G401 (cell line): ENCODE measurements around the gene PTPN20. TPM values are rescaled to one million over a fixed set of nuclear protein-coding genes. Genes with fewer than 3 reads are reported as not detected.

Experiments
- DNase-seq: peaks from one replicate; pipeline ENCODE4 v3.0.0-alpha.2; 2015; ENCODE audit warnings: low spot score
- in situ Hi-C: cut with HindIII; loops from 2 replicates; pipeline ENCODE4 v1.10.0; 2016; ENCODE audit warnings: low sequenced_read_pairs, mixed read lengths
- total RNA-seq: library from RNA; depleted of rRNA; stranded (reverse); fragments of >200 nt; shearing (Covaris generic); gene quantifications from 2 replicates; pipeline ENCODE4 v1.2.3, GENCODE V29; 2014

Gene PTPN20
- total RNA-seq, 1 experiment from 2014 or later, result not detected

DNA sequence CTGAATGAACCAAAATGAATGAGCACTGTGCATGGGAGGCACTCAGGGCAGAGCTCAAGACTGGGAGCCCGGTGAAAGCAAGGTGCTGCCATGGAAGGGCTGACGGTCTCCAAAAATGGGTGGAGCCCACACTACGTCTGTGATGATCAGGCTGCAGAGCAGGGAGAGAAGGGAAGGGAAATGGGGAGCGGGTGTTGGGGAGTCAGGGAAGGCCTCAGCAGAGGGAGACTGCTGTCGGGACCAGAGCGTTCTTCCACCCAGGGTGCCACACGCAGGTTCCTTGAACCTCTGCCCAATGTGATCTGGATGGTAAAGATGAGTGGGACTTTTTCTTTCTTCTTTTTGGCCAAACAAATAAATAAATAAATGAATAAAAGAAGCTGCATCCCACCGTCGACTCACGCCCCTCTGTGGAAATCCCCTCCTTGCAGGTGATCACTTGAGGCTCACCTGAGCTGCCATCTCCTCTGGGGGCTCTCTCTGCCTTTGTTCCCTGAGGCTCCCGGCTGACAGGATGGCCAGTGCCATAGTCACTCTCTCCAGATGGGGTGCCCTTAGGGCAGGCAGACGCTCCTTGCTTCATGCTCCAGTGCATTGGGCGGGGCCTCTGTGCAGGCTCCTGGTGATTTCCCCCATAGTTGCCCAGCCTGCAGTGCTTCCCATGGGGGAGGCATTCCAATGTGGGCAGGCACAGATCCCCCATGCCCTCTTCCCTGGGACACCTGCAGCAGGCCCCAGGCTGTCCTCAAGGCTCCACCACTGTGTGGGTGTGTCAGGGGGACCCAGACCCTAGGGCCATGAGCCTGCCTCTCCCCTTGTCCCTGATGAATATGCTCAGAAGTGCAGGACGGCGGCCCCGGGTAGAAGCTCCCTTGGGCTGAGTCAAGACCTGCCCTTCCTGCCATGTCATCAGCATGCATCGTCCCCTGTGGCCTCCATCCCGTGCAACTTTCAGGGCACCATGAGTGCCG is 131.8 kb downstream of the PTPN20 start:
- in situ Hi-C loops, result no loop called here
- DNase-seq, result no peak

DNA sequence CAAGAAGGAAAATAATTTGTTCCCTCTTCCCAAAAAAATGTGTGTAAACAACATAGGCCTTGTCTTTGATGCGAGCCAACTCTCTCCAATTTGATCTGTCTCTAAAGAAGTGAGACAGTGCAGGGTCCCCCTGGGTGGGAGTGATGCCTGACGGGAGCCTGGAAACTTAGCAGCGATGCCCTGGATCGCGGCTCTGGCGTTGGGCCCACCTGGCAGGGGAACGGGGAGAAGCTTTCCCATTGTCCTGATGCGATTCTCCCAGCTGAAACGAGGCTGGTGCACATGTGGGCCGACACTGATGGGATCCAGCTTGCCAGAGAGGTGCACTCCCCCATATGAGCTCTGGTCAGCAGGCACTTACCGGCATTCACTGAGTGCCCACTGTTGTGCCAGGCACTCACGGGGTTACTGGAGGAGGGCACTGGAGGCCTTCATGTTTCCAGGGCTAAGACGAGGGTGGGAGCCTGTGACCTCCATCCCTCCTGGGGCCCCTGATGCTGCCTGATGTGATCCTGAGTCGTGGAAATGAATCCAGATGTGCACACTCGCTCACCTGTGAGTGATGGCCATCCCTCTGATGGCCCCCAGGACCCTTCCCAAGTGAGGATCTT is 132.8 kb downstream of the PTPN20 start:
- DNase-seq, result no peak
- in situ Hi-C loops, result no loop called here

DNA sequence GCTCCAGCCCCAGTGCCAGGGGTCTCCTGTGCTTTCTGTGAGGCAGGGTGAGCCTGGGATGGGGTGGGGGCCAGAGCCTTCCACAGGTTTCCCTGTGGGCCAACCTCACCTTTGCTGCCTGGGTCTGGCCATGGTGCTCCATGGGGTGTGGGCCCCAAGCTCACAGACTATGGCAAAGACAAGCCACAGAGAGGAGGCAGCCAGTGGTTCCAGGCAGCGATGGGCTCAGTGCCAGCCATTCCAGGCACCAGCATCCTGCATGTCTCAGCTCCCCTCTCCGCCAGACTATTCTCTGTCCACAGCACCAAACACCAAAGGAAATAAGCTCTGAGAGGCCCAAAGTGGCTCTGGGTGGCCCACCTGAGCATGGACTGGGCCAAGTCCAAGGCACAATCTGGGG is 133.5 kb downstream of the PTPN20 start:
- in situ Hi-C loops, result no loop called here
- DNase-seq, result no peak

DNA sequence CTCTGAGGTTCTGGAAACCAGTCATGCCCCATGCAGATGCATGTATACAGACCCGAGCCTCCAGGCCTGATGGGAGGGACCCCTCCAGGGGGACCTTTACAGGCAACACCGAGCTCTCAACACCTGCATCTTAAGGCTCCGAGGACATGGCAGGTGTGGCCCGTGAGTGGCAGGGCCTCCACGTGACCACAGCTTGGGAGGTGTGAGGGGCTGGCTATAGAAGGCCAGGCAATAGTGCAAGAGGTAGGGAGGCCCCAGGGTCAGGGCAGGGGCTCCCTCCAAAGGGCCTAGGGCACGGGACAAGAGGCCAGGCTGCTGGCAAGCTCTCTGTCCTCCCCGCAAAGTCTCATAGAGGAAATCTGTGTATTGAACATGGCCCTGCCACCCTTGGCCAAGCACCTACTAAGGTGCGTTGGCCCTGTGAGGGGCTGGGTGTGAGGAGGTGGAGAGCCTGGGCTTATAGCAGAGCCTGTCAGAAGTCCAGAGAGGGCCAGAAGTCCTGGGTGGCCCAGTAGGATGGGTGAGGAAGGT is 134.2 kb downstream of the PTPN20 start:
- in situ Hi-C loops, result no loop called here

DNA sequence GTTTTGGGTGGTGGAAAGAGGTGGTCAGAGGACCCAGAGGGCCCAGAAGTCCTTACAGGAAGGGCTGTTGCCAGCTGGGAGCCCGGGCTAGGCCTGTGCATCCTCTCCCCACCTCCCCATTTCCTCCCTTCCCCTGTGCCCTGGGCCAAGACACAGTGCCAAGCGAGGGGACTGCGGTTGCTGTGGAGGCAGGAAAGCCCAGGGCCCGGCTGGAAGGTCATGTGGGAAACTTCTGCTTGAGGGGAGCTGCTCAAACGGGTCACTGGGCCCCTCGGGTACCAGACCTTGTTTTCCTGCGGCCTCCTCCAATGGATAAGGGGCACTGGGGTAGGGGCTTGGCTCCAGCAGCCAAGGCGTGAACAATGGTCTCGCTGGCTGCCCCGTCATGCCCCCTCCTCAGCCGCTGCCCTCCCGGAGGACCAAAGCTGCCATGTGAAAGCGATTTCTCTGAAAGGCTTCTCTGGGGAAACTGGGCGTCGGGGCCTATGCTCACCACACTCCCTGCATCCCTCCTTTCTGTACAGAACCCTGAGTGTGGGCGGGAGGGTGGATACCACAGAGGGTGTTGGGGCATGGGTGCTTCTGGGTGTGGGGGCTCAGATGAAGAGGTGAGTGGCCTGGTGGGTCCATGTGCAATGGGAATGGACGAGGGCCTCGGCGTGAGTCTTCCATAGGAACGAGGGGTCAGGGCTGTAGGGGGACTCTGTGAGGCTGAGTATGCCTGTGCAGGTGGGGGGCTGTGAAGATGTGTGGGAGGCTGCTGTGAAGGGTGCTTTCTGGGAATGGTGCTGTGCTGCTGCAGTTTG is 135.3 kb downstream of the PTPN20 start:
- DNase-seq, result no peak
- in situ Hi-C loops, result no loop called here

More for the DNA sequence above, 134.2 kb downstream of the PTPN20 start:
- DNase-seq, result no peak

DNA sequence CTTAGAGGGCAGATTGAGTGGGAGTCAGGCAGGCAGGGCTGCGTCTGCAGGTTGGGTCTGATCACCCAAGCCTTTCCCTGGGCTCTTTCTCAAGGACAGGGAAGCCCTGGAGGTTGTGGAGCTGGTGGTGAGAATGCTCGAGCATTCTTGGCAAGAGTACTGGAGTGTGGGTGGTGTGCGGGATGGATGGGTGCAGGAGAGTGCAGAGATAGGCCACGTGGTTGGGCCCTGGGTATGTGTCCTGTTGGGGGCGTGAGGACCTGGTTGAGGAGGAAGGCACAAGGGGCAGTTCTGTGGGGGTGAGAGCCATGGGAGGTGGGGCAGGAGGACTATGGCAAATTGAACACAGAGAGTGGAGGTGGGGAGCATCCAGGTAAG is 135.9 kb downstream of the PTPN20 start:
- no peak for DNase-seq
- in situ Hi-C loops, result no loop called here

DNA sequence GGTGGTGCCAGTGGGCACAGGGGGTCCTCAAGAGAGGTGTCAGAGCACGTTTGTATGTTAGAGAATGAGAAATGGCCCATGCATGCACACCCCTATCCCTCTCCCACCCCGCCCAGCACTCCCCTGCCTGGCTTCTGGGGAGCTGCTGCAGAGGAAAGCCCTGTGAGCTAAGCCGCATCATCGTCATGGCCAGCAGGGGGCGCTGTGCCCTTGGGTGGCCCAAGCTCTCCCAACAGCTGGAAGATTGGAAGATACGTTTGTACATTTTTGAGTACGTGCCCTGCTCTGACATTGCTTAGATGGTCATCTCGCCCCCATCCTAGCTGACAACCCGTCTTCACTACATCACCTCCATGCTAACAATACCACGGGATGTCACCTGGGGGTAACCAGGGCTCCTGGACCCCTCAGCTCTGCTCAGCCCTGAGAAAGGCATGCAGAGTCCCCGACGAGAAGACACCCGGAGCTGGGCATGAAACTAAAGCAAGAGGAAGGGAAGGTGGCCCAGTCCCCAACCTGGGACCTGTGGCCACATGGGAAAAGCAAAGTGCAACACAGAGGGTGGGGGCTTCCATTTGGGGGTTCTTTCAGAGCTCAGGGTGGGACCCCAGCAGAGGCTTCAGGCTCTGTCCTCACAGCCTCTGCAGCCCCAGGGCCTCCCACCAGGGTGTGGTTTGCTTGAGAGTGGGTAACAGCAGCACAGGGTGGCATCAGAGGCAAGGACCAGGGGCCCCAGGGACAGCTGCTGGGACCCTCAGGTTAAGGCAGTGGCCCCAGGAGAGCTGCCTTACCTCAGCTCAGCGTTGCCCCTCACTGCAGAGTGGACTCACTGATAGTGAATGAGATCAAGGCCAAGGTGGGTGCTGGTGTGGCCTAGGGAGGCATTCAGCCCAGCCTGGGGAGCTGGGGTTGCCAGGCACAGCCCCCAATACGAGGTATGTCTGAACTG is 136.6 kb downstream of the PTPN20 start:
- in situ Hi-C loops, result no loop called here
- DNase-seq, result peak; percentile 5

DNA sequence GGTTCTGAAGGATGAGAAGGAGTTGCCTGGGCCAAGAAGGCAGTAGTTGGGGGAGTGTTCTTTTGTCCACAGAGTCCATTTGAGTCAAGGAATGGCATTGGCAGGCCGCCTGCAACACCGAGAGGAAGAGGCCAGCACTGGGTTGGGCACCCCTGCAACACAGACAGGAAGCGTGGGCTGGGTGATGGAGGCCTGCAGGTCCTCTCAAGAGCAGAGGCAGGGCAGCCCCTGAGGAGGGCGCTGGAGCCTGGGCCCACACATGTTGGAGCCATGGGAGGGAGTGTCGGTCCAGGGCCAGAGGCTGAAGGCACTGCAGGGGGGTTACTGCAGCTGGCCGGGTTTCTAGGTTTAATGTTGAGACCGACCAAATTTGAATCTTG is 137.3 kb downstream of the PTPN20 start:
- DNase-seq, result no peak
- in situ Hi-C loops, result no loop called here

DNA sequence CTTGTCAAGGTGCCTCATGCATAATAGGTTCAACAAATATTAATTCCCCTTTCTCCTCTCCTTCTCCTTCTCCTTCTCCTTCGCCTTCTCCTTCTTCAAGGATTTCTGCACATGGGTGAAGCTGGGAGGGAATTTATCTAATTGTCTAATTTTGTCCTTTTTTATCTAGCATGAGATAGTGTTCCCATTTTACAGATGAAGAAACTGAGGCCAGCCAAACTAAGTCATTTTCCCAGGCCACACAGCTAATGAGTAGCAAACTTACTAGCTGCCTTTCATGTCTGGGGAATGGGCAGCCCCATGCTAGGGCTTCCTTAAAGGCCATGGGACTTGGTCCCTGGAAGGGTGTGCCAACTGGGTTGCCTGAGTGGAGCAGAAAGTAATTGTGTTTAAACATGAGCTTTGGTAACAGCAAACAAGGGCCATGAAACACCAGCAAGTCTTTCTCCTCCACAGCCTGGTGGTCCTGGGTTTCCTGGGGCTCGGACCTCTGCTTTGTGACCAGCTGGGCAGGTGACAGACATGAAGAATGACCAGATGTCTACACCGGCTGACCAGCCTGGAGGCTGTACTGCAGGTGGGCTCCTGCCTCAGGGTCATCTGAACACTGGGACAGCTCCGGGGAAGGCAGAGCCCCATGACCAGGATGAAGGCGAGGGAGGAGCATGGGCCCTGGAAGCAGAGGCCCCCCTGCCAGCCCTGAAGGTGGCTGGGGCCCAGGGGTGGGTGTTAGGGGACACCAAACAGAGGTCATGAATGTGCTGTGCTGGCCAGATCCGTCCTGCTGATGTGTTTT is 138.0 kb downstream of the PTPN20 start:
- in situ Hi-C loops, result no loop called here
- no peak for DNase-seq

DNA sequence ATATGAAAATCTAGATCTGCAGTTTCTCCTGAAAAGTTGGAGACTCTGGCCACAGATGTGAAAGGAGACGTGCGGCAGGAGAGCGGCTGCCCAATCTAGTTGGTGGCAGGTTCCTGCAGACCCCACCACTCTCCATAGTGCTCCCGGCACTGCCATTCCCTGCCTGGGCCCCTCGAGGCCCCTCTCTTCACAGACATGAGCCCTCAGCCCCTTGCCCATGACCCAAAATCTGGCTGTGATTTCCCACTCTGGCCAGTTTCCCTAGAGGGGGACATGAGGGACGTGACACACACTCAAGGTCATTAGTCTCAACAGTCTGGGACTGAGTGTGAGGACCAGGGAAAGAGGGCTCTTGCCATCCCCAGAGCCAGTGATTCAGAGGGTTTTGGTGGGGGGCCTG is 138.7 kb downstream of the PTPN20 start:
- no peak for DNase-seq
- in situ Hi-C loops, result no loop called here

DNA sequence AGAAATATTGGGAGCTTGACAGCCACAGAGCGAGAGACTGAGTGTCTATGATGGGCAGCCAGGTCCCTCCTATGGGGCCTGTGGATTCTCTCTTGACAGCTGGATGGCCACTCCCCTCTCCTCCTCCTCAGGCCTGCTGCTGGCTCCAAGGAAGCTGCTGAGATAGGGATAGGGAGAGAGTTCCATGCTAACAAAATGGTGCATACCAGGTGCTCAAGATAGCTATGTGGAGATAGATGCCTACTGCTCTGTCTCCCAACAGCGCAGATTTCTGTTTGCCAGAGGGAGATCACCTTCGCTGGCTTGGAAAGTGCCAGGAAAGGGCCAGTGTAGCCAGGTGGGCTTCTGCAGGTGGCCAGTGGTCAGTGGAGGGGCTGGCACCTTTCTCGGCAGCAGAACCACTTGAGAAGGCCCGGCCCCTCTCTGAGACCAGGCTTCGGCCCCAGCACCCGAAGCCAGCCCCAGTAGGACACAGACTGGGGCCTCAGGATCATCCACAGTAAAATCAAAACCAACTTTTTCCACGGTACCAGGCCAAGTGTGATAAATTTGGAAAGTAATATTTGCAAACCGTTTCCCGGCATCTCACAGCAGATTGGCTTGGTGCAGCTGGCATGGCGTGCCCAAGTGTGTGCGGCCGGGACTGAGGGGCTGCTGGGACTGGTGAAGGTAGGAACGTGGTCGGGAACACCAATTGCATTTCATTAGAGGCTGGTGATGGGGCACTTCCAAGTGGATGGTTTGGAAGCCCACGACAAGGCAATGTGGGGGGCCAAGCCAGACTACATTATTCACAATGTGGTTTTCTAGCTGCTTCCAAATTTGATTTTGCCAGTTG is 139.6 kb downstream of the PTPN20 start:
- in situ Hi-C loops, result no loop called here
- no peak for DNase-seq

DNA sequence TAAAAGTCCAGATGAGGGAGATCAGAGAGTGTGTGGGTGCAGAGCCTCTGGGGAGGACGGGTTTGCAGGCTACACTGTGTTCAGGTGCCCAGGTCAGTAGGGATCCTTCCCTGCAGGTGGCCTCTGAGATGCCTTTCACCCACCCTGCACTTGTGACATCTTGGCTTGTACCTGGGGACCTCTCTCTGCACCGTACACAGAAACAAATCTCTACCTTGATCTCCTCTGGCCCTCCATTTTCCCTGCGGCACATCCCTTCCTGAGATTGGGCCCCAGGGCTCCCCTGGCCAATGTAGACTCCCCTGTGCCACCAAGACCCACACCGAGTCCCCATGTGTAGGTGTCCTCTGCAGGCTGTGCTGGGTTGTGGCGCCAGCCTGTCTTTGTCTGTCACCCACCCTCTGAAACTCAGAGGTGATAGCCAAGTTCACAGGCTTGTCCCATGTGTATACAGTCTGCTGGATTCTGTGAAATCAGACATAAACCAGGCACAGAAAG is 140.6 kb downstream of the PTPN20 start:
- no peak for DNase-seq
- in situ Hi-C loops, result no loop called here
